WERI-Rb-1 (cell line): ENCODE data around the gene LCN6.
"Not testable (repeated sequence)": the region's sequence is repeated elsewhere in the genome, so short reads cannot be mapped to it uniquely, and the experiment has no call there.

Experiments
- DNase-seq: peaks from one replicate; pipeline ENCODE4 v3.0.0-alpha.2; 2020
- H3K27ac ChIP-seq: fragments of 250-450 bp; sonication (Bioruptor Pico); 2 replicates; pipeline ENCODE4 v1.5.1; 2020; ENCODE audit warnings: mild to moderate bottlenecking, moderate library complexity
- H3K27me3 ChIP-seq: fragments of 250-450 bp; sonication (Bioruptor Pico); 2 replicates; pipeline ENCODE4 v1.5.1; 2021; ENCODE audit warnings: mild to moderate bottlenecking, low read depth, moderate library complexity; ENCODE audit not compliant: insufficient read depth, severe bottlenecking
- H3K36me3 ChIP-seq: fragments of 250-450 bp; sonication (Bioruptor Pico); 2 replicates; pipeline ENCODE4 v1.5.1; 2020; ENCODE audit warnings: mild to moderate bottlenecking, moderate library complexity
- H3K4me3 ChIP-seq: 2 replicates; pipeline ENCODE4 v1.5.1; 2011; ENCODE audit warnings: low read depth, mild to moderate bottlenecking, control low read depth, low read length
- H3K9me3 ChIP-seq: fragments of 250-450 bp; sonication (Bioruptor Pico); 2 replicates; pipeline ENCODE4 v1.5.1; 2021; ENCODE audit warnings: mild to moderate bottlenecking, moderate library complexity; ENCODE audit not compliant: severe bottlenecking
- TF ChIP-seq, protein P1 (sequence below): IDR thresholded peaks from 2 replicates; pipeline ENCODE4 v1.5.1; 2011; ENCODE audit warnings: low read depth, mild to moderate bottlenecking, control low read depth, inconsistent platforms, low read length

The LCN6 gene

GRCh38 chr9:136760834-136761544 lies 12.7 kb upstream of the LCN6 start:
- H3K4me3 ChIP-seq, H3K27me3 ChIP-seq, H3K36me3 ChIP-seq, H3K27ac ChIP-seq, H3K9me3 ChIP-seq: not testable (repeated sequence)
- peak; percentile 90 for DNase-seq
- TF ChIP-seq, protein P1, sequence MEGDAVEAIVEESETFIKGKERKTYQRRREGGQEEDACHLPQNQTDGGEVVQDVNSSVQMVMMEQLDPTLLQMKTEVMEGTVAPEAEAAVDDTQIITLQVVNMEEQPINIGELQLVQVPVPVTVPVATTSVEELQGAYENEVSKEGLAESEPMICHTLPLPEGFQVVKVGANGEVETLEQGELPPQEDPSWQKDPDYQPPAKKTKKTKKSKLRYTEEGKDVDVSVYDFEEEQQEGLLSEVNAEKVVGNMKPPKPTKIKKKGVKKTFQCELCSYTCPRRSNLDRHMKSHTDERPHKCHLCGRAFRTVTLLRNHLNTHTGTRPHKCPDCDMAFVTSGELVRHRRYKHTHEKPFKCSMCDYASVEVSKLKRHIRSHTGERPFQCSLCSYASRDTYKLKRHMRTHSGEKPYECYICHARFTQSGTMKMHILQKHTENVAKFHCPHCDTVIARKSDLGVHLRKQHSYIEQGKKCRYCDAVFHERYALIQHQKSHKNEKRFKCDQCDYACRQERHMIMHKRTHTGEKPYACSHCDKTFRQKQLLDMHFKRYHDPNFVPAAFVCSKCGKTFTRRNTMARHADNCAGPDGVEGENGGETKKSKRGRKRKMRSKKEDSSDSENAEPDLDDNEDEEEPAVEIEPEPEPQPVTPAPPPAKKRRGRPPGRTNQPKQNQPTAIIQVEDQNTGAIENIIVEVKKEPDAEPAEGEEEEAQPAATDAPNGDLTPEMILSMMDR = peak; percentile 86

DNA sequence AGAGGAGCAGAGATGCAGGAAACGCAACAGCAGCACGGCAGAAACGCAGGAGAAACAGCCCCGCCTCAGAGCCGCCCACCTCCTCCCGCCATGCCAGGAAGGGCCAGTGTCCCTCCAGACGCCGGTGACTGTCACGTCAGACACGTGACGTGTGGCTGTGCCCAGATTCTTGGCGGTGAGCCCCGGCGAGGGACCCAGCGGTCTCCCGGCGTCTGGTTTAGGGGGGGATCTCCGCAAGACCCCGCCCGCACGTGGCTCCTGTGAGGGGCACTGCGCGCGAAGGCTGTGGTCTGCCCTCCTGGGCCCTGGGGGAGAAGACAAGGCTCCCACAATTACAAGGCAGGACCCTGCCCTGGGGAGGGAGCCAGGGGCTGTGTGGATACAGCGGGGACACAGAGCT lies 12.1 kb upstream of the LCN6 start:
- Histone ChIP-seq H3K36me3 (no peaks in the 10 kb centered on the region), H3K27ac (no peak overlapping the region), H3K27me3 (no peaks in the 10 kb centered on the region), H3K9me3 (peaks cover 5% of the 10 kb centered on the region), H3K4me3 (no peak overlapping the region)
- DNase-seq = no peak
- TF ChIP-seq, protein P1 = no peak

- H3K27ac ChIP-seq = no peak overlapping the region
- H3K9me3 ChIP-seq = peaks cover 5% of the 10 kb centered on the region
- no peaks in the 10 kb centered on the region for H3K36me3 ChIP-seq
- TF ChIP-seq, protein P1 = no peak
- no peak for DNase-seq
- no peaks in the 10 kb centered on the region for H3K27me3 ChIP-seq
- H3K4me3 ChIP-seq = no peak overlapping the region
Measured at GRCh38 chr9:136759436-136760325, 11.4 kb upstream of the LCN6 start.

DNA sequence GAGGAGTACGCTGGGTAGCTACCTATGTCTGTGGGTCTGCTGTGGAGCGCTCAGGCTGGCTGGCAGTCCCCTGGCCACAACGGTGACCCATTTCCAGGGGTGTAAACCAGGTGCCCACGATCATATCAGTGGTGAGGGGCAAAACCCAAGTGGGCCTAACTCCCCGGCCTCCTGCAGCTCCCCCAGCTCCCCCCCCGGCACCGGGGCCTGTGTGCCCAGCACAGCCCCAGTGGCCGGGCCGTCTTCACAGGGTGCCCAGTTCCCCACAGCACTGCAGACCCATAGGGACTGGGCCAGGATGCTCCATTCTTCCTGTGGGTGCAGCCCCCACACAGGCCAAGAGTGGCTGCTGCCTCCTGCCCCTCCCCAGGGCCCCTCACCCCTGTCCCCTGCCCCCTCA lies 10.7 kb upstream of the LCN6 start:
- TF ChIP-seq, protein P1 = no peak
- no peak overlapping the region for H3K27ac ChIP-seq

DNA sequence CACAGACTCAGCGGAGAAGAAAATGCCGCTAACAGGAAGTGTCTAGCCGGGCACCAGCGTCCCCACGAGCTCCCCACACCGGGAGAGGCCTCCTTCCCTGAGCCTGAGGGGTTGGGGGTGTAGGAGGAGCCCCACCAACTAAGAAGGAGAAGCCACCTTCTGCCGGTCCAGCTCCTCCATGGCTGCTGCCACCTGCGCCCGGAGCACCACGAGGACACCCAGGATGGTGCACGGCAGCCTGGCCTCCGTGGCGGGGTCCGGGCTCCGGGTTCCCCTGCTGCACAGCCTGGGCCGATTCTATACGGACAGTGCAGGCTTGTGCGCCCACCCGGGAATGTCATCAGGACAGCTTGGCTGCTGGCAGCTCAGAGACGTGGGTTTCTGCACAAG lies 9.4 kb upstream of the LCN6 start:
- no peaks in the 10 kb centered on the region for H3K27me3 ChIP-seq
- TF ChIP-seq, protein P1 = no peak
- no peak overlapping the region for H3K4me3 ChIP-seq
- no peaks in the 10 kb centered on the region for H3K36me3 ChIP-seq
- peaks cover 5% of the 10 kb centered on the region for H3K9me3 ChIP-seq
- no peak for DNase-seq
- no peak overlapping the region for H3K27ac ChIP-seq

More for the DNA sequence above, 10.7 kb upstream of the LCN6 start:
- no peak for DNase-seq
- Histone ChIP-seq H3K4me3 (no peak overlapping the region), H3K36me3 (no peaks in the 10 kb centered on the region), H3K27me3 (no peaks in the 10 kb centered on the region), H3K9me3 (peaks cover 5% of the 10 kb centered on the region)
